Measurements from ENCODE around the gene L3MBTL4. TPM values are rescaled to one million over a fixed set of nuclear protein-coding genes. Genes with fewer than 3 reads are reported as not detected.
A peak's percentile ranks its signal among the peaks of the same experiment; 100 is the strongest.
"Not testable (repeated sequence)": the region's sequence is repeated elsewhere in the genome, so short reads cannot be mapped to it uniquely, and the experiment has no call there.

Gene L3MBTL4
- polyA plus RNA-seq, 4 donors: 1.1 to 5.9 (median 5.2) TPM

DNA sequence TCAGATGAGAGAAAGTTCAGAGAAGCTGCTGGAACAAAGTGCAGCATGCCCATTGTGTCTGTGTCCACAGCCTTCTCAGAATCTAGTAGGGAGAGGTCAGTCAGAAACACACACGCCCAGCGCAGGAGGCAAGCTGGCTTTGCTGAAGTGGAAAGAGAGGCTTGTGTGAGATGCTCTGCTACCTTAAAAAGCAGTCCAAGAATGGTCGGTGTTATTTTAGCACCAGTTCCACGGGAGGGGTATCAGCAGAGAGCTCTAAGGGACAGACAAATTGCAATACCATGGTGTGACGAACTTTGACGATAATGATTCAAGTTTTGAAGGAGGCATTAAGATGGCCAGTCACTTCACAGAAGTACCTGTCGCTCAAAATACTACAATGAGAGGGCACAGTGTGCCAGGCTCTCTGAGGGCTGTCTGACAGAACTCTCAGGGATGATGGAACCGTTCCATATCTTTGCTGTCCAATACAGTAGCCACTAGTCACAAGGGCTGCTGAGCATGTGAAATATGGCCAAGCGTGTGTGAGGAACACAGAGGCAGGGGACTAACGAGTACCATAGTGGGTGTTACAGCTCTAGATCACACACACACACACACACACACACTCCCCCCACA is 281.9 kb downstream of the L3MBTL4 start:
- DNase-seq (ENCODE audit: low read depth in 4 of 4, low spot score in 3 of 4): no peak

DNA sequence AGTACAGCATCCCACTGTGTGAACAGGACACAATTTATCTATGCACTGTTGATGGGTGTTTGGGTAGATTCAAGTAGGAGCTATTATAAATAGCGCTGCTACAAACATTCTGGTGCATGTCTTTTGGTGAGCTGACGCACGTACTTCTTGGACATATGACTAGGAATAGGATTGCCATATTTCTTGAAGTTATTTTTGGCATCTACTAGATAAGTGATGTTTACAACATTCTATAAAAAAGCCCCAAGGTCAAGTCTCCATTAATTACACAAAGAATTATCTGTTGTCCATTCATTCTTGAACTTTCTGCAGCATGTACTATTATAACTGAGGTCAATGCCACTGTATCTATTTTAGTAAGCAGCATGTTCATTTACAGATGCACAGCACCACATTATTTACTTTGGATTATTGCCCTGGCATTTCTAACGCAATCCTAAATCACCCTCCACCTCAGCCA is 293.9 kb downstream of the L3MBTL4 start:
- no peak for DNase-seq (ENCODE audit: low read depth in 4 of 4, low spot score in 3 of 4)

DNA sequence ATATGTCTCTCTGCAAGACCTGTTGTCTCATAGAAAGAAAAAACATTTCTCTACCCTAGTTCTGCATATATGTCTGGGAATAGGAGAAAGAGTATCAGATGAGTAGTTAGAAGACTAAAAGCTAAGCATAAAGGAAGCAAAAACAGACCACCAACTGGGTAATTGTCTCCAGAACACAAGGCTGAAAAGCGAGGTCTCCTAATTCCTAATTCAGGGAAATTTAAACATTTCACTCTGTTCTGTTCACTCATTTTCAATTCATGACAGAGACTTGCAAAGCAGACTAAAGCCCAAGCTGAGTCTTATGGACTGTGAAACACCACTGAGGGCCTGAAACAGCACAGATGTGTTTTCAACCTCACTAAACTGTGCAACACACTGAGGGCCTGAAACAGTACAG is 294.9 kb downstream of the L3MBTL4 start:
- DNase-seq (ENCODE audit: low read depth in 4 of 4, low spot score in 3 of 4): no peak

DNA sequence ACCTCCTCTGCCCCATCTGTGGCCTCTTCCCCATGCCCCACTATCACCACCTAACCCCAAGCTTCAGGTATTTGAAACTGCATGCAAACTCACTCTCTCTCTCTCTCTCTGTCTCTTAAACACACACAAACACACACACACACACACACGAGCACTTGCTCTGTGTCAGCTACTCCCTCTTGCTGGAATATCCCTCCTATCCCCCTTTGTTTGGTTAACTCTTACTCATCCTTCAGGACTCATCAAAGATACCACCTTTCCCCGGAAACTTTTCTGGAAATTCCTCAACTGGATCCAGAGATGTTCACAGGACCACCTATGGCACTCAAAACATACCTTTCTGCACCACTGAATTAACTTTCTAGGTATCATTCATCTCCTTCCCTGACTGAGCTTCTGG is 296.6 kb downstream of the L3MBTL4 start:
- no peak for DNase-seq (ENCODE audit: low read depth in 4 of 4, low spot score in 3 of 4)

DNA sequence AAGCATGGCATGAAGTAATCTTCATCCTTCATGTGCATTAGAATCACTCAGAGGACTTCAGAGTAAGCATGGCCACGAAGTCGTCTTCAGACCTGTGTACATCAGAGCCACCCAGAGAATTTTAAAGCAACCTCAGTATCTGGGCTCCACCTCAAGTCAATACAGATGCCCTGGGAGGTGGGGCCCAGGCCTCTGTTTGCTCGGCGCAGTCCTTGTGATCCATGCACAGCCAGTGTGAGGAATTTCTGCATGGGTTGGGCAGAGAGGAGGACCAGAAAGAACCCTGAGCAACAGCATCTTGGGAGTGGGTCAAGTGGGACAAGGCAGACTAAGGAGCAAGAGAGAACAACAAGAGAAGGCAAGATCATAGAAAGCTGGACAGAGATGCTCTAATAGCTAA is 299.0 kb downstream of the L3MBTL4 start:
- DNase-seq (ENCODE audit: low read depth in 4 of 4, low spot score in 3 of 4): no peak

DNA sequence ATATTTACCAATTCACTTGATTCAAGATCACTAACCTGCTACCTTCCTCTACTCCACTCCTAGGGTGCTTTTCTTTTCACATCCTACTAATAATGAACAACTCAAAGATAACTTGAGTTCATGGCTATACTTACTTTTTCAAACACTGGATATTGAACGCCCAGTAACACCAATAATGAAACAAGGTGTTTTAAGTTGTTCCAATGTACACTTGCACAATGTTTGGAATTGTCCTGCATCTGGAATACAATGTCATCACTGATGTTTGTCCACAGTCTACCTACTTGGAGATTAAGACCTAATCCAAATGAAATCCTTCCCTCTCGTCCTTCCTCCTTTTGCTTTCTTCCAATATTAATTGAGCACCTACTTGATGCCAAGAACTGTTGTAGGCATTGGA is 301.1 kb downstream of the L3MBTL4 start:
- DNase-seq (ENCODE audit: low read depth in 4 of 4, low spot score in 3 of 4): no peak

DNA sequence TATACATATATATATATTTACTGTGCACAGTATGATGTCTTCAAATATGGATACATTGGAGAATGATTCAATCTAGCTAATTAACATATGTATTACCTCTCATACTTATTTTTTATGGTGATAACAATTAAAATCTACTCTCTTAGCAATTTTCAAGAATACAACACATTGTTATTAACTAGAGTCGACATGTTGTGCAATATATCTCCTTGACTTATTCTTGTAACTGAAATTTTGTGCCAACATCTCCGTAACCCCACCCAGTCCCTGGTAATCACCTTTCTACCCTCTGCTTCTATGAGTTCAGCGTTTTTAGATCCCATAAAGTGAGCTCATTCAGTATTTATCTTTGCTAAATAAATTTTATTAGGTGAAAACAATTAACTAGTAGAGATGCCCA is 303.0 kb downstream of the L3MBTL4 start:
- no peak for DNase-seq (ENCODE audit: low read depth in 4 of 4, low spot score in 3 of 4)

DNA sequence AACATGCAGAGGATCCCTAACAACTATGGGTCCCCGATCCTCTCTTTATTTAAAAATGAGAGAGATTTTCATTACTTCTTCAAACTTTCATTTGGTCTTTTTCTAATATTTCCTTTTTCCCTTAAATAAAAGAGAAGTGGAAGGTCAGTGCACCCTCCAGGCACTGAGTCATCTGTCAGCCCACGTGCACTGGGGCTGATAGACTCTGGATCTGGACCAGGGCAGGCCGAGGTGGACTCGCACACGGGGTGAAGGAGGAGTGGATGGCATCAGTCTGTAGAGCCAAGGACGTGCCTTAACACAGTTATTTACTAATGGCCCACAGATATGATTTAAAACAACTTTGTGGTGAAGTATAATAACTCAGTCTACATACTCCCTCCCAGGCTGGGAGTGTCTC is 305.0 kb downstream of the L3MBTL4 start:
- no peak for DNase-seq (ENCODE audit: low read depth in 4 of 4, low spot score in 3 of 4)

DNA sequence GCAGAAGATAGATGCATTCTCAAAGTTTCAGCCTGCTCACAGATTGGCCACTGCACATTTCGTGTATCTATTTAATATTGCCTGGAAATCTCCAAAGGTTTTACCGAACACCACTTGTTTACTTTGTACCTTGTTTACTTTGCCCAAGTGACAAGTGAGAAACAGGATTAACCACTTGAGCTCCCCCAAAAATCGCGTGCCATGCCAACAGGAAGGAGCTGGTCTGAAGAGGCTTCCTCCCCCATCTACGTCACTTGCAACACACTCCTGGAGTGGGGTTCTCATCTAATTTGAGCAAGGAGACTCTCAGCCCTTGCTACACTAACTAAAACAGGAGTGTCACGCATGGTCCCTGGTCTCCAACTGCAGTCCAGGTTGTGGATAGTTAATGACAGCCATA is 306.9 kb downstream of the L3MBTL4 start:
- no peak for DNase-seq (ENCODE audit: low read depth in 4 of 4, low spot score in 3 of 4)

DNA sequence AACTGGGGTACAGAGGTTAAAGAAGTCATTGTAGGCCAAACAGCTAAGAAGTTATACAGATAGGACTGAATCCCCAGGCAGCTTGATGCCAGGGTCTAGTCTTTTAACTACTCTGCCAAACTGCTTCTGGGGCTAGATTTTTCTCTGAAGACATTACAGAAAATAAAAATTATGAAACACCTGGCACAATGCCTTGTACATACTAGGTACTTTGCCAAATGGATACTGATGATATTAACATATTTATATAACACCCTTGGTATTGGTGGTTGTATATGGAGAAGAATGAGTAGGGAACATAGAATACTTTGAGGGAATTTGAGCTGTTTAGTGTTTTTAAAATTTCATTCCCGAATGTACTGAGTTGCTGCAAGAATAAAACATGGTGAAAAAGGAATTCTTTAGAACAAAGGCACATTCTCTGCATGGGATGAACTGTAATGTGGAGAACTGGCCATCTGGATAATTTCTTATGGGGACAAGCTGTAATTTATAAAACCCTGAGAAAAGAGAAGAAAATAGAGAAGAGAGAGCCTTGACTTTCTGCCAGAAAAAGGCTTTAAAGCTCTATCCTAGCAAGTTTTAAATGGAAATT is 308.5 kb downstream of the L3MBTL4 start:
- DNase-seq (ENCODE audit: low read depth in 4 of 4, low spot score in 3 of 4): no peak

DNA sequence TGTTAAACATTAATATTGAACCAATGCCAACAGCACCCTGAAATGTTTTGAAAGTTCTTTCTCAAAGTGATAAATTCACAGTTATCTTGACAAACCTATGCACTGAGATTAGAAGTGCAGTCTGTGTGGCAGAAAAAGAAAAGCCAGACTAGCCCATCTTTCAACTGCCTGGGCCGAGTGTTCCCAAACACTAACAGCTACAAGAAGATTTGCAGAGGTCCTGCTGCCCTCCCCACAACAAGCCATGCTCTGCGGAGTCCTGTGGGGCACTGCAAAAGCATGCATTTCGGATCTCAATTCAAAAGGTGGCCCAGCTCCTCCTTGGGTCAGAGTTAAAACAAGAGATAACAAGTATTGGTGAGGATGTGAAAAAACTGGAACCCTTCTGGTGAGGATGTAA is 311.0 kb downstream of the L3MBTL4 start:
- no peak for DNase-seq (ENCODE audit: low read depth in 4 of 4, low spot score in 3 of 4)

DNA sequence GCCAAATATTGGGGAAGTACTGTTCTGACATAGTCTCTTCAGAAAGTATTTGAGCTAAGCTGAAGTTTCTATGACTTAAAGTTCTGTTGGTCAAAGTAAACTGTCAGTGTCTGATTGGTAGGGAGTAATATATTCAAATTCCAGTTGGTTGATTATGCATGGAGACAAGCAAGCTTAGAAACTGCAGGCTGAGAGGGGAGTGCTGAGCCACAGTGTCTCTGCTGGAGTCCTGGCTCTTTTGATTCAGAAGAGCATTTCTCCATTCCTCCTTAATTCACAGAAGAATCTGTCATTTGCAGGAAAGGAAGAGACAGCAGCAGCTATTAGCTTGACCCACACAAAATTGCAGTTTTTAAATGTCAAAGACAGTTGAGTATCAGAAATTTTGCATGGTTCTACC is 318.0 kb downstream of the L3MBTL4 start:
- DNase-seq (ENCODE audit: low read depth in 4 of 4, low spot score in 3 of 4): no peak

DNA sequence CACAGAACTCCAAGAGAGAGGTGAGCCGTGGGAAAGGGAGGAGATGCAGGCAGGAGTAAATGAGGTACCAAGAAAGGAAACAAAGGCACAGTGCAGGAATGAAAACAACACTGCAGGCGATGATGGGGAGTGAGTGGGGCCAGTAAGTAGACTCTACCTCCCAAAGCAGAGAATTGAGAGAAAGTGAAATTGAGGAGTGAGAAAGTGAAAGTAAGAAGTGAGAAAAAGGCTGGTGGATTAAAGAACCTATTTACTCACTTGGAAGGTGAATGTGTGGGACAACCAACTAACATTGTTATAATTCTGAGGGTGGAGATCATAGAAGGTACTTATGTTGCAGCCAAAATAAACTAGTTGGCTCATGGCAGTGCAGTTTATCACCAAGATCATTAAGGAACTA is 326.3 kb downstream of the L3MBTL4 start:
- no peak for DNase-seq (ENCODE audit: low read depth in 4 of 4, low spot score in 3 of 4)

DNA sequence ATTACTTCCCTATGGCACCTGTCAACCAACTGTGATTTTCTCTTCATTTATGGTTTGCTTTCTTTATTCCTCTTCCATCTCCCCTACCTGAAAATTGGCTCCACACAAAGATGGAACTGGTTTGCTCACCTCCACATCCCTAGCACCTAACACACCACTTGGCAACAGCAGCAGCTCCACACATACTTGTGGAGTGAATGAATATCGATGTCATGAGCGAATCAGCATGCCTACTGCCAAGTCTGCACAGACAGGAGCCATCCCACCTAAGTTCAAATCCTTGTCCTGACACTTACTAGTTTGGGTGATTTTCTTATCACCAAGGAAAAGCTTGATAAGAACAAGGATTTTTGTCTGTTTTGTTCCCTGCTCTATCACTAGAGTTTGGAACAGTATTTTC is 328.0 kb downstream of the L3MBTL4 start:
- no peak for DNase-seq (ENCODE audit: low read depth in 4 of 4, low spot score in 3 of 4)

DNA sequence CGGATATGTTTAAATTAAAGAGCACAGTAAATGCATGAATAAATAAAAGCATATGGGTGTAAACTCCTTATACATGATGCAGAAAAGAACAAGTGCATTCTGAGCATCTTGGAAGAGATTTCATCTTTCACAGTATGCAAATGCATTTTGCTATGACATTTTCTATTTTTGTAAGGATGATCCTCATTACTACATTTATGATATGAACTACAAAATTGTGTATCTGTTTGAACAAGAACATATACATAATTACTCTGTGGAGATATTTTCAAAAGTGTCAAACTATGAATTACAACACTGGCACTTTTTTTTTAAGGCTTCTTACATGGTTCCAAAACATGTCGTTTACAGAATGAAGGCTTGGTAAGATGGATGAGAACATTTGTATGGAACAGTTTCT is 335.3 kb downstream of the L3MBTL4 start:
- no peak for DNase-seq (ENCODE audit: low read depth in 4 of 4, low spot score in 3 of 4)

DNA sequence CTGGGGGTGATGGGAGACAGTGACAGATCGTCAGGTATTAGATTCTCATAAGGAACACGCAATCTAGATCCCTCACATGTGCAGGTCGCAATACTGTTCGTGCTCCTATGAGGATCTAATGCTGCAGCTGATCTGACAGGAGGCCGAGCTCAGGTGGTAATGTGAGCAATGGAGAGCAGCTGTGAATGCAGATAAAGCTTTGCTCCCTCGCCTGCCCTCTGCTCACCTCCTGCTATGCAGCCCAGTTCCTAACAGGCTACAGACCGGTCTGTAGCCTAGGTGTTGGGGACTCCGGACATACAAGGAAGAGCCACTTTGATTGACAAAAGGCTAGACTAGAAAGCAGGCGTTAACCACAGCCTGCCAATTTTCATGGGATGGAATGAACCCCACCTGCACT is 335.8 kb downstream of the L3MBTL4 start:
- no peak for DNase-seq (ENCODE audit: low read depth in 4 of 4, low spot score in 3 of 4)

DNA sequence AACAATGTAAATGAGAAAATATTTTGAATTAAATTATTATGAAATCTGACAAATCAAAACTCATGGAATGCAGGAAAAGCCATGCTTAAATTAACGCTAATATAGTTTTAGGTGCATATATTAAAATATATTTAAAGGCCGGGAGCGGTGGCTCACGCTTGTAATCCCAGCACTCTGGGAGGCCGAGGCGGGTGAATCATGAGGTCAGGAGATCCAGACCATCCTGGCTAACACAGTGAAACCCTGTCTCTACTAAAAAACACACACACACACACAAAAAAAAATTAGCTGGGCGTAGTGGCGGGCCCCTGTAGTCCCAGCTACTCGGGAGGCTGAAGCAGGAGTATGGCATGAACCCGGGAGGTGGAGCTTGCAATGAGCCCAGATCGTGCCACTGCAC is 342.3 kb downstream of the L3MBTL4 start:
- not testable (repeated sequence) for DNase-seq (ENCODE audit: low read depth in 4 of 4, low spot score in 3 of 4)

DNA sequence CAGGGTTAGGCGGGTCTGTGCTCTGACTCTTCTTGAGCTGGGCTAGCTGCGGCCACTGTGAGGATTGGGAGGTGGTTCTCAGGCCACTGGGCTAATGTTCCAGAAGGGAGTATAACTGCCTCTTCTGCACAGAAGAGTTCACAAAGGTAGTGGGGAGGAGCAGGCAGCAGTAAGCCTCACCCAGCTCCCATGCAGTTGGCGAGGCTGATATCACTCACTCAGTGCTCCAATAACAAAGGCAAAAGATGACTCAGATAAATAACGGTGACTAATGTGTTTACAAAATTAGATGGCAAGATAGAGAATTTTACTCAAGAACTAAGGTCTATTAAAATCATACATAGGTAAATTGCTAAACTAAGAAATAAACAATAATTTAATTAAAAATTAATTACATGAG is 345.2 kb downstream of the L3MBTL4 start:
- no peak for DNase-seq (ENCODE audit: low read depth in 4 of 4, low spot score in 3 of 4)

DNA sequence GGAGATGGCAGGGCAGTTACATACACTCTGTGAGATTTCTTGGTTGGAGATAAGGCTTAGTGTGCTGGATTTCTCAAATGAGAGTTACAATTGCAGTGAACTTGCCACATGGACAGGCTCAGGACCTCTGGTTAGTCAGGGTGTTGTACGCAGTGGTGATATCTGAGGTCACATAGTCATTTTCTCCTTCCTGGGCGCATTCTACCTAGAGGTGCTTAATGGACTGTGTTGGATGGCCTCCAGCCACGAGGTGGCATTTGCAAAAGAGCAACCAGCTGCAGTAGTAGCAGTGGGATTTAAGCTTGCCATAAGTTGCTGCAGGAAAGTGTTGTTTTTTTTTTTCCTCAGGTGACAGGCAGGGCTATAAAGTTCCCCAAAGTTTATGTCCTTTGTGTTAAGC is 345.6 kb downstream of the L3MBTL4 start:
- no peak for DNase-seq (ENCODE audit: low read depth in 4 of 4, low spot score in 3 of 4)

DNA sequence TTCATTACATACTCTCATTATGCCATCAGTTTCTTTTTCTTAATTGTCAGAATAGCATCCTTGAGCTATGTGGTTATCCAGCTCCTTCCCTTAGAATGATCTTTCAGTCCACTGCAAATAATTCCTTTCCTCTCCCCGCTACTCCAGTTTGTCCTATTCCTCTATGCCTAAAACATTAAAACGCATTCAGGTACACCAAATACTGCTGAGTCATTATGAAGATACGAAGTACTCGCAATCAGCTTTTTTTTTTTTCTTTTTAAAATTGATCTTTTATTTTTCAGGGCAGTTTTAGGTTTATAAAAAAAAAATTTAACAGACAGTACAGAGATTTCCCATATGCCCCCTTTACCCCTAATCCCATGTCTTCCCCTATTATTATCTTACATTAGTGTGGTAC is 354.6 kb downstream of the L3MBTL4 start:
- DNase-seq (ENCODE audit: low read depth in 4 of 4, low spot score in 3 of 4): no peak

DNA sequence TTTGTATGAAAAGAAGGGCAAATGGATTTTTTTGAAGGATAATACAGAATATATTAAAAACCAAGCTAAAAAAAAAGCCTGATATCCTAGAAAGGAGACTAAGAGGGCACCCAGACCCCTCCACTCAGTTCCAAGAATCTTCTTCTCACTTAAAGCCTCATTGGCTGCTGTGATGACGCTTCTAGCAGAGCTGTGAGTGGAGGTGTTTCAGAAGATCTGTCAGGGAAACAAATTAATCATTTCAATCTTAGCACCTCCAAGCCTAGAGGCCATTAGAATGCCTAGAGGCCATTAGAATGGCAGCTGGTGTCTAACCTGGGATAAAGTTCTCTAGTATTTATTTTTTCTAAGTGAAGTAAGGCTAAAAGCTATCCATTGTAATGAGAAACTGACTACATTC is 355.2 kb downstream of the L3MBTL4 start:
- DNase-seq (ENCODE audit: low read depth in 4 of 4, low spot score in 3 of 4): no peak

DNA sequence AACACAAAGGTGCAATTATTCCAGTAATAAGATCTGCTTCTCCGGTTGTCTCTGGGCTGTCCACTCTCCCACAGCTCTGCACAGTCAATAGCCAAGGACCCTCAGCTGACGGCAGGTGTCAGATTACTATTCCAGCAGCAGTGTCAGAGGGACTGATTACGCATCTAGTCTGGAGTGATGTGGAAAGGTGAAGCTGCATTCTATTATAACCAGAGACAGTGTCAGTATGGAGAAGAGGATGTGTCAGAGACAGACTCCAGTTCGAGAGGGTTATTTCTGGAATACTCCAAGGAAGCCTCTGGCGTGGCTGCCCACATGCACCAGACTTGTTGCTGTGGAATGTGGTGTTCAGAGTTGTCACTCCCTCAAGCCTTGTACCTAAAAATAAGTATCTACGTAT is 355.8 kb downstream of the L3MBTL4 start:
- peak in 3 of 4 donors; percentile 12 to 46 (median 24) for DNase-seq (ENCODE audit: low read depth in 4 of 4, low spot score in 3 of 4)

DNA sequence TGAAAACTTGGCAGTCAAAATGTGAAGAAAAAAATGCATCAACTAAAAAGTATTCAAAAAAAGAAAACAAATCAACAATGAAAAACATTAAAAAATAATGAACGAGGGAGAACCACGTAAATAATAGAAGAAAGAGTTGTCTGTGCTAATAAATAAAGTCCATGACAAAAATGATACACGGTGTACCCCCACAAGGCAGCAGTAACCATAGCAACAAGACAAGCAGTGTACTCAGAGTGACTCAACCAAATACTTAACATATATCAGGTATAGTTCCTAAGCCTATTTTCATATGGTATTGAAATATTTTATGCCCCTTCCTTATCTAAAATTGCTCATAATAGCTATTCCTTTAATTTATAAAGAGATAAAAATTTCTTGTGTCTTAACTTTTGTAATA is 357.1 kb downstream of the L3MBTL4 start:
- DNase-seq (ENCODE audit: low read depth in 4 of 4, low spot score in 3 of 4): no peak
